Prostate gland (tissue), 2 donors: ENCODE measurements around the gene COMMD10.

ENCODE experiments used
- CTCF ChIP-seq, 4 experiments: fragments of 200-600 bp in 2 of 4; fragments of 450-650 bp in 2 of 4; sonication (generic) in 2 of 4; IDR thresholded peaks; 1 replicate in 3 of 4; 2 replicates in 1 of 4; pipeline ENCODE4 v1.5.1; 2016 to 2019; ENCODE audit warnings: antibody characterized with exemption in 4 of 4, mild to moderate bottlenecking in 2 of 4, moderate library complexity in 2 of 4
- POLR2A ChIP-seq: fragments of 450-650 bp; IDR thresholded peaks from one replicate; pipeline ENCODE4 v1.6.1; 2016; ENCODE audit warnings: antibody characterized with exemption, mild to moderate bottlenecking

DNA sequence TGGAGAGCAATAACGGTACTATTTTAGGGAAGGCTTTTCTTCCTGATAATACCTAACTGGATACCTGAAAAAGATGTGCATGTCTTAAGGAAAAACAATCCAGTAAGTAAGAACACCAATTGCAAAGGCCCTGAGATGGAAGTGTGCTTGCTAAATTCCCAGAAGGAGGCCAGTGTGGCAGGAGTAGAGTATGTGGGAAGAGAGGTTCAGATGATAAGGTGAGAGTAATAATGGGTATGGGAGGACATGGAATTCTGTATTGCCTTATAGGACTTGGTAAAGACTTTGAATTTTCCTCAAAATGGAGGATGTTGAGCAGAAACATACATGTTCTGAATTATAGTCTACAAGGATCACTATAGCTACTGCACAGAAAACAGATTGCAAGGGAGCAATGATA is 89.3 kb downstream of the COMMD10 start:
- no peak for TF ChIP-seq CTCF (IDR thresholded peaks at IDR 0.05)
- TF ChIP-seq POLR2A, result no peak
